GM18526 (cell line): ENCODE data around the gene TPMT.

Experiments
- POLR2A ChIP-seq: IDR thresholded peaks from 3 replicates; pipeline ENCODE4 v1.6.1; 2011; ENCODE audit not compliant: insufficient read length; ENCODE audit errors: extremely low read depth

The TPMT gene

GRCh38 chr6:18101873-18102272 lies 53.0 kb downstream of the TPMT start:
- TF ChIP-seq POLR2A: no peak

- TF ChIP-seq POLR2A: no peak
Observed at GRCh38 chr6:18101271-18101670, 53.6 kb downstream of the TPMT start.

GRCh38 chr6:18100296-18100695 lies 54.6 kb downstream of the TPMT start:
- no peak for TF ChIP-seq POLR2A

- no peak for TF ChIP-seq POLR2A
Observed at GRCh38 chr6:18099511-18099910, 55.4 kb downstream of the TPMT start.

- no peak for TF ChIP-seq POLR2A
Observed at GRCh38 chr6:18096423-18096822, 58.5 kb downstream of the TPMT start.

- no peak for TF ChIP-seq POLR2A
Observed at GRCh38 chr6:18091382-18091781, 63.5 kb downstream of the TPMT start.

- TF ChIP-seq POLR2A: no peak
Observed at GRCh38 chr6:18090349-18090786, 64.5 kb downstream of the TPMT start.

GRCh38 chr6:18088419-18089296 lies 66.2 kb downstream of the TPMT start:
- TF ChIP-seq POLR2A: no peak

GRCh38 chr6:18087396-18088165 lies 67.3 kb downstream of the TPMT start:
- no peak for TF ChIP-seq POLR2A

GRCh38 chr6:18081025-18081668 lies 73.7 kb downstream of the TPMT start:
- no peak for TF ChIP-seq POLR2A

GRCh38 chr6:18080544-18080943 lies 74.3 kb downstream of the TPMT start:
- TF ChIP-seq POLR2A: no peak

- no peak for TF ChIP-seq POLR2A
Observed at GRCh38 chr6:18078866-18079265, 76.0 kb downstream of the TPMT start.
